ENCODE measurements around the gene RHD.
"Not testable (repeated sequence)": the region's sequence is repeated elsewhere in the genome, so short reads cannot be mapped to it uniquely, and the experiment has no call there.

DNA sequence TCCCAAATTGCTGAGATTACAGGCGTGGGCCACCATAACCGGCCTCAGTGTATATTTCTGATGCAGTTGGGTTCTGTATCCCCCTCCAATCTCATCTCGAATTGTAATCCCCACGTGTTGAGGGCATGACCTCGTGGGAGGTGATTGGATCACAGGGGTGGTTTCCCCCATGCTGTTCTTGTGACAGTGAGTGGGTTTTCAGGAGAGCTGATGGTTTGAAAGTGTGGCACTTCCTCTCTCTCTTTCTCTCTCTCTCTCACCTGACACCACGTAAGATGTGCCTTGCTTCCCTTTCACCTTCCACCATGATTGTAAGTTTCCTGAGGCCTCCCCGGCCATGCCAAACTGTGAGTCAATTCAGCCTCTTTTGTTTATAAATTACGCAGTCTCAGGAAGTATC lies 24.2 kb downstream of the RHD start:
- TF ChIP-seq EZH2 (IDR thresholded peaks at IDR 0.05; ENCODE audit: insufficient read depth, poor library complexity, severe bottlenecking); EZH2phosphoT487 (IDR thresholded peaks at IDR 0.05; ENCODE audit: insufficient read depth, low read depth): not testable (repeated sequence)
